Colon (tissue), 2 donors: ENCODE data around the gene STXBP6.
"Not testable (repeated sequence)": the region's sequence is repeated elsewhere in the genome, so short reads cannot be mapped to it uniquely, and the experiment has no call there.

ENCODE experiments used
- FAIRE-seq: peaks from 2 replicates; lab custom pipeline; 2012; peaks lifted over from hg19 to GRCh38; lab: Jason Lieb, UNC
- donor health status: control.
- donor health status: control.

STXBP6 gene

DNA sequence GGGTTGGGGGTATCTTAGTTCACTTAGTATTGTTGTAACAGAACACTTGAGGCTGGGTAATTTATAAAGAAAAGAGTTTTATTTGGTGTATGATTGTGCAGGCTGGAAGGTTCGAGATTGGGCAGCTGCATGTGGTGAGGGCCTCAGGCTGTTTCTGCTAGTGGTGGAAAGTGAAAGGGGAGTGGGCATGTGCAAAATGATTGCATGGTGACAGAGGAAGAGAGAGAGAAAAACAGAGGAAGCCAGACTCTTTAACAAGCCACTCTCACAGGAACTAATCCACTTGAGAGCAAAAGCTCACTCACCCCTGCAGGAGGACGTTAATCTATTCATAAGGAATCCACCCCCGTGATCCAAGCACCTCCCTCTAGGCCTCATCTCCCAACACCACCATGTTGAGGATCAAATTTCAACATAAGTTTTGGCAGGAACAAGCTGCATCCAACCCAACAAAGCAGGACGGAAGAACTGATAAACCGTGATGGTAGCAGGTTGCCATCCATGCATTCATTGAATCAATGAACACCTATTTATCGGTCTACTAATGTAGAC, 251.0 kb downstream of the STXBP6 start:
- FAIRE-seq, result no peak

DNA sequence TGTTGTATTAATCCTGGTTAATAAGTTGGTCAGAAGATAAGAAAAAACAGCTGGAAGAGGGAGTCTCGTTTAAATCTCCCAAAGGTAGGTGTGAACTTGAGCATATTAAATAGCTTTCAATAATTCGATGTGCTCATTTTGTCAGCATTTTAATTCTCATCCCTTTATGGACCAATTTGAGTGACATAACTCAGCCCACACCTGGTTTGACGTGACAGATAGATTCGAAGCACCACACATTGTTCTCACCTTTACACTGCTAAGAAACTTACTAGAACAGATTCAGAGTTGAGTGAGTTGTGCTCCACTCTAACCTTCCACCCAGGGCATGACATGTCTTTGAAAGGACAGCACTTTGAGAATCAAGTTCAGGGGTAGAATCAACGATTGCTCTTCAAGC, 254.5 kb downstream of the STXBP6 start:
- FAIRE-seq, result no peak

DNA sequence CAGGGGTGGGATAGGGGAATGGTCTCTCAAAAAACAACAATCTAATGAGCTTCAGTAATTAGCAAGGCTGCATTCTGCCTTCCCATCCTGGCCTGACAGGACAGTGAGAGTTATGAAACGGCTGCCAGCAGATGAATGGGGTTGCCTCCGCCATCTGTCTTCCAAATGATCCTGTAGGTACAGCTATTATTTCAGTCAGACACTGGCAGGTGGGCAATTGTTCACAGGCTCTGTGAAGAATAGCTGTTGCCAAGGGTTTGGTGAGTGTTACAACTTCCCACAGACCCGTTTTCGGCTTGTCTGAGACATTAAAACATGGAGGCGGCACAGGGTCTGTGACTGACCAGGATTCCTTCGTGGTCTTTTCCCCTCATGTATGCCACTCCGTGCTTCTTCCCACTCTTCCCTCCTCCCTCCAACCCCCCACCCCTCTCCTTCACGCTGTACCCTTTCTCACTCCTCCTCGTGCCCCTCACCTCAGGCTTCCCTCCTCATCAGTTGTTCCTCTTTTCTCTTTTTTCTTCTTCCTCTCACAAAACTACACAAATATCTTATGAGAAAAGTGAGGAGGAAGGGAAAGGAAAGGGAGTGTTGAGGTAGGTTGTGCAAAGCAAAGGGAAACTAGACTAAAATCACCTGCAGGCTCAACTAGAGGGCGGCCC, 255.2 kb downstream of the STXBP6 start:
- FAIRE-seq, result no peak

DNA sequence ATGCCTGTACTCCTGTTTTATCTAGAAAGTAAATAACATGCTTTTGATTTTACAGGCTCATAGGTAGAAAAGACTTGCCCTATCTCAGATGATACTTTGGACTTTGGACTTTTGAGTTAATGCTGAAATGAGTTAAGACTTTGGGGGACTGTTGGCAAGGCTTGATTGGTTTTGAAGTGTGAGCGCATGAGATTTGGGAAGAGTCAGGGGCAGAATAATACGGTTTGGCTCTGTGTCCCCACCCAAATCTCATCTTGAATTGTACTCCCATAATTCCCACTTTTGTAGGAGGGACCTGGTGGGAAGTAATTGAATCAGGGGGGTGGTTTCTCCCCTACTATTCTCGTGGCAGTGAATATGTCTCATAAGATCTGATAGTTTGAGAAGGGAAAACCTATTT, 259.8 kb downstream of the STXBP6 start:
- no peak for FAIRE-seq

DNA sequence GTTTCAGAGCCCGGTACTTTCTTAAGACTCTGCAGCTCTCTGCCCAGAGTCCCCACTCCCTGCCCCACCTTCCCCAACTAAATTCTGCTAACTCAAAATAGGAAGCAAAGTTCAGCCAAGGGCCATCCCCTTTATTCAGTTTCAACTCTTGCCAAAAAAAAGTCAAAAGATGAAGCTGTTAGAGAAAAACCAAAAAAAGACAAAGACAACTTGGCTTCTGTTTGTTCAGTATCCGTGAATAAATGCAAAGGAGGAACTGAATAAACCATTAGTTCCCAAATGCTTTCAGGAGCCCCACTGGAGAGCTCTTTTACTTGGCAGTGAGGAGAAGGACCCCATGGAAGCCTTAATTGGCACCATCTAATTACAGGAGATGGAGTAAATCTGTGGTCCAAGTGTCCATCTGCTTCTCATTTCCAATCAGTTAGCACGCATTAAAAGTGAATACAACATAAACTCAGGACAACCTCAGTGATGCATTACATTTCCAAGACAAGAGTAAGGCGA, 260.5 kb downstream of the STXBP6 start:
- no peak for FAIRE-seq

DNA sequence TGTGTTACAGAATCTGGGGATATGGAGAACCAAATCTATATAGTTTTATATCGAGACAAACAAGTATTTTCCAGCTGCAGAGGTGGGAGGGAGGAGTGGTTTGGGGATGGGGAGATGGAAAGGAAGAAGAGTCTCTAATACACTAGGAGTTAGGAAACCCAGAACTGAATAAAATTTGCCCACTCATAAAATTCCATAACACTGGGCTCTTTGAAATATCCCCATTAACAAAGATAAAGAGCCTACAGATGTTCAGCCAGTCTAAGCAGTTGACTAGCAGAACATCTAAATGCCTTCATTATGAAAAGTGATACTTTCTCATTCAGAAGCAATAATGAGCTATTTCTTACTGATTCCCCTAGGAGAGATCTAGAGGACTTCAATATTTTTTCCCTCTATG, 264.2 kb downstream of the STXBP6 start:
- no peak for FAIRE-seq

DNA sequence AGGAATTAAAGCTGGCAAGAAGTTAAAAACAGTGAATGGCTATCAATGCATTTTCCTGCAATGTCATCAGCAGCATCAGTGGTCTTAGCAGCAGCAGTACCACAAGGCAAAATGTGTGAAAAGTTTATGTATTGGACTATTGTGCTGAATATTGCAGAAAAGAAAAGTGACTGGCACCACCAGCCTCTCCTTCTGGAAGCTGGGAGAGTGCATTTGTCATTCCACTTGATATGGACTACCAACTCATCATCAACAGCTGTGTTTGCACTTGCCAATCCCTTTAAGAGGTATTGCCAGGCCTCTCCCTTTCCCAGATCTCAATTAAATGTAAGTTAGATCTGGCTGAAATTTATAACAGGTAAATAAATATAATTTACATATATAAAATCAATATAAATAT, 265.0 kb downstream of the STXBP6 start:
- FAIRE-seq, result no peak

DNA sequence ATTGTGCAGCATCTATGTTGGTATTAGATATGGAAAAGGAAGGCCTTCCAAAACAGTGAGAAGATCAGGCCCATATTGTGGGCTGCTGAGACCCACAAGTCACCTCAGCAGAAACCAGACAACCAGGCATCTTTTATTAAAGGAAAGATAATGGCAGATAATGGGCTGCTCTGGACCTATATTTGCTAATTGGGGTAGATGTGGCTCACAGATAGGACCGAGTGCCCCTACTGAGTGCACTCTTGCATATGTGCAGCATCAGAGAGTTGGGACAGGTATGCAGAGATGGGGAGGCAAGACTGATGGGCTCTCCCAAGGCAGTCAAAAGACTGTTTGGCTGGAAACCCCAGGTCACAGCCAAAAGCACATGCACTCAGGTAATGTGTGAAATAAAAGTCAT, 266.2 kb downstream of the STXBP6 start:
- no peak for FAIRE-seq

DNA sequence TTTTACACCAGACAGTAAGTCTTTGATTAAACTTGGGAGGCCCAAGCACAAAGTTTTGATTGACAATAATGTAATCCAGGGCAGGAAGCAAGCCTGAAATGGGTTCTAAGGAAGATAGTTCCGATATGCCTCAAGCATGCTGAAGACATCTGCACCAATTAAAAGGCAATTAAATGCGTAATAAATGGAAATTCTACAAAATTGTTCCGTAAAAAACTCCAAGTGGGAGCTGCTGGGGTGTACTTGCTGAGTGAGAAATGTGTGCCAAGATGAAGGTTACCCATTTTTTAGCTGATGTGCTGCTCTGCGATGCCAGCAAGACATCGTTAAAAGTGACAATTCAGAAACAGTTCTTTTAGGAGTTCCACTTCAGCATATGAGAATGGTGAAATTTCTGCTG, 269.7 kb downstream of the STXBP6 start:
- no peak for FAIRE-seq

DNA sequence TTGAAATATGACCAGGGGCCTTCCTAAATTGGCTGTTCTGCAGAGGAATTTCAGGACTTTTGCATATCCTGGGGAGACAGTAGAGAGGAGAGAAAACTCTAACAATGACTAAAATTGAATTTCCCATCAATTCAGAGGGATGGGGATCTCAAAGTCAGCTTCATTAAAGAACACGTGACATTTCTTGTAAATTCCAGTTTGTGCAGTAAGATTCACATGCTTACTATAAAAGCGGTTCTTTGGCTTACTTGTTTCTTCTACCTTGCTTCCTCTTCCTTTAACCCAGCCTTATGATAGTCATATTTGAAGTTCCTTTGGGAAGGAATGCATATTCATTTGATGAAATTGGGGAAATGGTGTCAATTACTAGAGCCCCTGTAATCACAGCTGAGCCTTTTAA, 272.3 kb downstream of the STXBP6 start:
- FAIRE-seq, result no peak

DNA sequence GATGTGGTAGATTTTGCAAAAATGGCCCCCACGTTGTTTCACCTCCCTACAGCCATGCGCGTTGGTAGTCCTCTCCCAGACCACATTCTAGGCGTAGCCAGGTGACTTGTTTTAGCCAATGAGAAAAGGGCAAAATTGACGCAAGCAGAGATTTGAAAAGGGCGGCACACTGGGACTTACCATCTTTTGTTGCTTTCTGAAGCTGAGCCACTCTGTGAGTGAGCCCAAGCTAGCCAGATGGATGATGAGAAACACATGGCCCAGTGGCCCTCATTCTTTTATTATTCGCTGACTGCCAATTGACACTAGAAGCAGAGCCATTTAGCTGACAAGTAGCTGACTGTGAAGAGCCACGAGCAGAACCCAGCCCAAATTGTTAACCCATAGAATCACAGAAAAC, 274.0 kb downstream of the STXBP6 start:
- no peak for FAIRE-seq

DNA sequence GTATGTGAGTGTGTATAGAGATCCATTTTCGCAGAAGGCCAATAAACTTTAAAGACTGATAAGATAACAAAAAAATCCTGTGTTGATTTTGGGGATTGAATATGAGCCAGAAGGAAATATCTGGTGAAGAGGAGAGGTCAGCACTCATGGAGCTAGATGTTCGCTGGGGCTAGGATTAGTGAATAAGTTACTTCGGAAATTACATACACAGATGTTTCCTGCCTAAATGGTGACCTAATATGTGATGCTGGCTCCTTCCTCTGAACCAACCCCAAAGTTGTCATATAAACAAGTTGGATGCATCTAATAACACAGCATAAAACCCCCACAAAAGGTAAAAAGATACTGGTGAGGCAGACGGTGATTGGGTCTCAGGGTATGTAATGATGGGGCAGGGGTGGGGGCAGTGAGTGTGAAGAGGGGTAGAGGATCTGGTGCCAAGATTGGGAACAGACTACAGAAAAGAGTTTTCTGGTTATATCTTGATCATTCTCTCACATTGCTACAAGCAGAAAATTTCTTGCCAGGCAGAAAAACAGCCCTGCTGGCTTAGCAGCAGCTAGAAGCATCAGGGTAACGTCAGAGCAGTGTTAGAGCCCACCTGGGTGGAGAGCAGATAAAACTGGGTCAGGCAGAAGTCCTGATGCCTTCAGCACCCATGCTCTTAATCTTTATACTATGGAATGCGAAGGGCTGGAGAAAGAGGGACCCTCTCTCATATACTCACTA, 275.6 kb downstream of the STXBP6 start:
- no peak for FAIRE-seq

DNA sequence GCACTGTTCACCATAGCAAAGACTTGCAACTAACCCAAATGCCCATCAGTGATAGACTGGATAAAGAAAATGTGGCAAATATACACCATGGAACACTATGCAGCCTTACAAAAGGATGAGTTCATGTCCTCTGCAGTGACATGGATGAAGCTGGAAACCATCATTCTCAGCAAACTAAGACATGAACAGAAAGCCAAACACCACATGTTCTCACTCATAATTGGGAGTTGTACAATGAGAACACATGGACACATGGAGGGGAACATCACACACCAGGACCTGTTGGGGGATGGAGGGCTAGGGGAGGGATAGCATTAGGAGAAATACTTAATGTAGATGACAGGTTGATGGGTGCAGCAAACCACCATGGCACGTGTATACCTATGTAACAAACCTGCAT, 276.4 kb downstream of the STXBP6 start:
- not testable (repeated sequence) for FAIRE-seq

DNA sequence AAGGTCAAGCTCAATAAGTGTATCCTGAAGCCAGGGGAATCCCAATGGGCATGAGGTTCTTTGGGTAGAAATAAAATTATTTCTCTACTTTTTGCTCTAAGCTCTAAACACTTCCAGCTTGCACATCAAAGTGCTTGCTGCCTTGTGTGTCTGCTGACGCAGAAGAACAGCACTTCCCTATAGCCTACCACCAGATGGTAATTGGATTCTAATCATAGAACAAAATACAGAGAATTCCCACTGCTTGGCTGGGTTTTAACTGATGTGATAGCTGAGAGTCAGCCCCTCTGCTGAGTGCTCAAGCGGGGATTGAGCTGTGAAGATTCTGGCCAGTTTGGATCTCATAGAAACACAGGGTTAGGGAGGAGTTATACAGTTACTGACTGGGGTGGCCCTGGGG, 283.5 kb downstream of the STXBP6 start:
- FAIRE-seq, result no peak

DNA sequence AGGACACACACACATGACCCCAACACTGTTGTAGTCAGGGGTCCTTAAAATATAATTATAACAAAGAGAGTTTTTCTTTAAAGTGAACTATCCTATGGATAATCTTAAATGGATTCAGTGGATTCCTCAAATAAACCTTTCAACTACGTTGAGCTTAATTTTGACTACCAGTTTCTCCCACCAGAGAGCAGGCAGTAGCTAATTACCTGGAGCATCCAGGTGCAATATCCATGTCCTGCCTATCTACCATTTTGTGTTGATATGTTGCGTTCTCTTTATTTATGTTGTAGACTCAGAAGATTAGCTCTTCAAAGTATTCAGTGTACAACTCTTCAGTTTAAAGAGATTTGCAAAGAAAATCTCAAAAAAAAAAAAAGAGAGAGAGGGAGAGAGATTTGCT, 288.8 kb downstream of the STXBP6 start:
- no peak for FAIRE-seq
